HG02610 (cell line): ENCODE measurements around the gene SYNRG.

ENCODE experiments used
- ATAC-seq: cut with Tn5 transposase; IDR thresholded peaks from one replicate; pipeline ENCODE4 v1.9.1; 2021; ENCODE audit warnings: mild to moderate bottlenecking, moderate library complexity; ENCODE audit not compliant: unreplicated experiment

Gene SYNRG

GRCh38 chr17:37605813-37606505 lies 3.3 kb downstream of the SYNRG start:
- no peak for ATAC-seq

GRCh38 chr17:37605081-37605480 lies 4.1 kb downstream of the SYNRG start:
- ATAC-seq = no peak

- ATAC-seq = no peak
These were observed 4.7 kb downstream of the SYNRG start for GRCh38 chr17:37604556-37604955.

- no peak for ATAC-seq
These were observed 11.1 kb downstream of the SYNRG start for GRCh38 chr17:37598145-37598544.

GRCh38 chr17:37592291-37592690 lies 16.9 kb downstream of the SYNRG start:
- ATAC-seq = no peak

GRCh38 chr17:37585066-37585465 lies 24.2 kb downstream of the SYNRG start:
- ATAC-seq = no peak

GRCh38 chr17:37576281-37576680 lies 32.9 kb downstream of the SYNRG start:
- no peak for ATAC-seq

GRCh38 chr17:37574427-37574826 lies 34.8 kb downstream of the SYNRG start:
- ATAC-seq = no peak

GRCh38 chr17:37571674-37572073 lies 37.5 kb downstream of the SYNRG start:
- ATAC-seq = no peak

GRCh38 chr17:37570527-37571093 lies 38.6 kb downstream of the SYNRG start:
- no peak for ATAC-seq

GRCh38 chr17:37568350-37569053 lies 40.7 kb downstream of the SYNRG start:
- no peak for ATAC-seq

- no peak for ATAC-seq
These were observed 41.7 kb downstream of the SYNRG start for GRCh38 chr17:37567538-37567937.

GRCh38 chr17:37567137-37567536 lies 42.1 kb downstream of the SYNRG start:
- no peak for ATAC-seq

- no peak for ATAC-seq
These were observed 45.0 kb downstream of the SYNRG start for GRCh38 chr17:37564252-37564651.

- no peak for ATAC-seq
These were observed 47.0 kb downstream of the SYNRG start for GRCh38 chr17:37562016-37562745.

GRCh38 chr17:37558299-37558698 lies 50.9 kb downstream of the SYNRG start:
- no peak for ATAC-seq

GRCh38 chr17:37557482-37557881 lies 51.7 kb downstream of the SYNRG start:
- ATAC-seq = no peak

GRCh38 chr17:37555386-37555785 lies 53.8 kb downstream of the SYNRG start:
- ATAC-seq = no peak

GRCh38 chr17:37553401-37553966 lies 55.7 kb downstream of the SYNRG start:
- ATAC-seq = no peak

- ATAC-seq = no peak
These were observed 57.4 kb downstream of the SYNRG start for GRCh38 chr17:37551788-37552187.

GRCh38 chr17:37547986-37548385 lies 61.2 kb downstream of the SYNRG start:
- ATAC-seq = no peak
